Stimulated activated CD4-positive, alpha-beta T cell treated with anti-CD3 and anti-CD28 coated beads, Interleukin-1b, Interleukin-23, amount 100 ng/mL, for 1 hour (primary cell): ENCODE measurements around the gene FBXO9.
"Not testable (repeated sequence)": the region's sequence is repeated elsewhere in the genome, so short reads cannot be mapped to it uniquely, and the experiment has no call there.

ENCODE experiments used
- DNase-seq, 2 donors: peaks; one replicate each; pipeline ENCODE4 v3.0.0-alpha.2; 2020; ENCODE audit warnings: low read depth in 2 of 2

The FBXO9 gene

DNA sequence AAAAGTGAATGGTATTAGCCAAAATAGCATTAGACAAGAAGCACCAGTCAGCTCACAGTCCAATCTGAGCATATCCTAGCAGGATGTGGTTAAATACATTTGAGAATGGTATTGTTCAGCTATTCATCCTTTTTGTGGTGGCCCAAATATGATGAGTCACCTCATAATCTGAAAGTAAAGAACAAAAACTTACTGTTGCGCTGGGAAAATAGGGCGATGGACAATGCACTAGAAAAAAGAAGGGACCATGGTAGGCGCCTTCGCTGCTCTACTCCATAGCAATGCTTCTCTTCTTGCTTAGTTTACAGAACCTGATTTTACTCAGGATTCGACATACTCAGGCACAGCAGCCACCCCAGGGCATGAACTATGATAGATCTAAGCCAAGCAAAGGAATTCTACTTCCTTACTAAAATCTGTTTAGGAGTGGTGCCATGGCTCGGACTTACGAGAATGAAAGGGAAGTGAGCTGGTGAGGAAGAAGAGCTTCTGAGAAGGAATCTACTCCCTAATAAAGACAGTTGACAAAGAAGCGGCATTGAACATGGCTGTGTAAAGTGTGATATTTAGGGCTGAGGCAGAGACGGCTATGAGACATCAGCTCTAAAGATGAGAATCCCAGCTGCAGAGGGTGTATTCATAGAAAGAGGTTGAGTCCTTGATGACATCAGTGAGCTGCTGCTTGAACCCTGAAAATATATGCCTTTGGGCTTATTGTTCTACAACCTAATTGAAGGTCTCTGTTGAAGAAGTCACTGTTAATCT lies 16.6 kb upstream of the FBXO9 start:
- DNase-seq, result no peak

DNA sequence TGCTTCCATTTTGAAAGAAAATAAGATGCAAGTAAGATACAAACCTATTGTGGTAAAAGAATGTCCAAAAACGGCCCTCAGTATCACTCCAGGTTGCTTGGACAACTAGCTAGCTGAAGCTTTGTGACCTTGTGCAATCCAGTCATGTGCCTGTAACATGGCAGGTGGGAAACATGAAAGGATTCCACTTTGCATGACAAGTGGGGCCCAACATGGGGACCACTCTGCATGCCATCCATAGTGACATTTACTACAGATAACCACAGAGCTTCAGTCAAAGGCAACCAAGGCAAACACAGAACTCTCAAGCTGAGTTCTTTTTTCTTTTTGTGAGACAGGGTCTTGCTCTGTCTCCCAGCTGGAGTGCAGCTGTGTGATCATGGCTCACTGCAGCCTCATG lies 15.8 kb upstream of the FBXO9 start:
- no peak for DNase-seq

DNA sequence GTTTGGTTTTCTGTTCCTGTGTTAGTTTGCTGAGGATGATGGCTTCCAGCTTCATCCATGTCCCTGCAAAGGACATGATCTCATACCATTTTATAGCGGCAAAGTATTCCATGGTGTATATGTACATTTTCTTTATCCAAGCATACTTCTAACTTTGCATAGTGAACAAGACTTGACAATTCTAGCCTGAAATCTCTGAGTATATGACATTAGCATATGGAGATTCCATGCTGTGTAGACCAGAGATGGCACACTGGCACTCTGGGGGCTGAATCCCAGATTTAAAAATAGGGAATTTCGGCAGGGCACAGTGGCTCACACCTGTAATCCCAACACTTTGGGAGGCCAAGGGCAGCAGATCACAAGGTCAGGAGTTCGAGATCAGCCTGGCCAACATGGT lies 13.1 kb upstream of the FBXO9 start:
- not testable (repeated sequence) for DNase-seq

- no peak for DNase-seq
These were observed 10.7 kb upstream of the FBXO9 start for GRCh38 chr6:53054532-53054931.

DNA sequence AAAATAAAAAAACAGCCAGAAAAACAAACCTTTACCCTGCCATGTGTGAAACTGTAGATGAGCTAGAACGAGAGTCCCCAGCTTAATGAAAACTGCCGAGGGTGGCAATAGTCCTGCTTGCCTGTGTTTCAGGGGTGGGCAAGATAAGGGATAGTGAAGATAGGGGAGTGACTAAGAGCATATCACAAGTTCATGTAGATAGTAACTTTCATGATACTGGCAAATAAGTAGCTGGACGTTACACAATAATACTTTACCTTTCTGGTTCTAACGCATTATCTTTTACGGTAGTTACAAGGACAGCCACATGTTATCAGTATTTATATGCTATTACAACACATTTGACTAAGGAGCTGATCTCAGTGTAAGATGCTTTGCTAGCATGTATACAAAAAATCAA lies 9.3 kb upstream of the FBXO9 start:
- no peak for DNase-seq

DNA sequence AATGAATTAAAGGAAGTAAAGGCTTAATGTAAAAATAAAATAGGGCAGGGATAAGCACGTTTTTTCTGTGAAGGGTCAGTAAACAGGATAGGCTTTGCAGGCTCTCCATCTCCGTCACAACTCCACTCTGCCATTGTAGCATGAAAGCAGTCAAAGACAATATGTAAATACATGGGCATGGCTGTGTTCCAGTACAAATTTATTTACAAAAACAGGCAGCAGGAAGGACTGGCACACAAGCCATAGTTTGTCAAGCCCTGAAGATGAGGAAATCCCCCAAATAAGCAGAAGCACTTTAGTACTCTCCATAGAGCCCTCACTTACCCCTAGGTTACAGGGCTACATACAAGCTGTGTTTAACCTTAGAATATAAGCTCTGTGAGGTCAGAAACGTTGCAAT lies 8.9 kb upstream of the FBXO9 start:
- DNase-seq, result no peak

DNA sequence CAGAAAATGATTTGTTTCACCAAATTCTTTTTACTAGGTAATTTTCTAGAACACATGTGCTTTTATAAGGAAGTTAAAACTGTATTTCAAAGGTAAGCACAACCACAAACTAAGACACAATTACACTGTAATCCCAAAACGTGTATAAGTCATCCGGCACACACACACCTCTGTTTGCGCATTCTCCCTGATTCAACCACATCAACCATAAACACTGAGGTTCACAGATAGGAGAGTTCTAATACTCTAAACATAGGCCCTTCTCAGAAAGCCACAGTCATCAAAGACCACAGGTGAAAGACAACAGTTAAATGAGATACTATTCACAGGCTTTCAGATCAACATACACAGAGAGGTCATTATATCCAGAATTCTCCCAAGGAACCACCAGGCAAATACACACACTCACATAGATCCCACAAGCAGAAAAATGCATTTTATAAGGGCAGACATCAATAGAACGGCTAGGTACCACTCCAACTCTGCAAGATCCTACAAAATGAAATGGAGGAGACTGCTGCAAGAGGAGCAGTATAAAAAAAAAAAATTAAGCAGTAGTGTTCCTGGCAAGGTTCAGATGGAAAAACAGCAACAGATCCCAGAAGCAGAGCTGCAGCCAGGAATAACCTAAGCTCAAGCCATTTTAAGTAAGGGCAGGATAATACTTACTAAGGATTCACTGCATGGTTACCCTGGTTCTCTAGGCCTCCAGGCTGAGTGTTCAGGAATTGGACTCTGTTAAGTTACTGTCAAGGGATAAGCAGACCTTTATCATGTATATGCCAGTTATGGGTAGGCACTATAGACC lies 6.6 kb upstream of the FBXO9 start:
- DNase-seq, result no peak

- no peak for DNase-seq
These were observed 5.3 kb upstream of the FBXO9 start for GRCh38 chr6:53059648-53060589.

DNA sequence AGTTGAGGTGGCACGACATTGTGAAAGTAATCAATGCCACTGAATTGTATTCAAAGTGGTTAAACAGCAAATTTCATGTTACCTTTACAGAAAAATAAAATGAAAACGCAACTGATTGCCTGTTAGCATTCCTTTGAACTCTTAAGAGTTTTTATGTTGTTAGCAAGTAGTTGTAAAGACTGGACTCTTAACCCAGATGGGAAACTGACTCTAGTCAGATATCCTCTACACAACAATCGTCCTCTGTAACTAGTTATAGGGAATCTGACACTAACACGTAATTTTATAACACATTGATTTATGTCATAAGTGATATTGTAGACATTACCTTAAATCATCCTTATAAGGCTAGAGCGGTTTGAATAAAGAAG lies 3.0 kb upstream of the FBXO9 start:
- DNase-seq, result no peak

DNA sequence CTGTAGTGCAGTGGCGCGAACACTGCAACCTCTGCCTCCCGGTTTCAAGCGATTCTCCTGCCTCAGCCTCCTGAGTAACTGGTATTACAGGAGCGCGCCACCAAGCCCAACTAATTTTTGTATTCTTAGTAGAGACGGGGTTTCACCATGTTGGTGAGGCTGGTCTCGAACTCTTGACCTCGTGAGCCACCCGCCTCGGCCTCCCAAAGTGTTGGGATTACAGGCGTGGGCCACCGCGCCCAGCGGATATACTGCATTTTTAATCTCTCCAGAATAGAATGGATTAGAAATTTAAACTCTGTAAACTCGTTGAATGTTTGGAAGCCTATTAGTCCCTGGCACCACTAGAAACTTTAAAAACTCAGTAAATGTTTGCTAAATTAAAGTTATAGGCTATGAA lies 949 bp upstream of the FBXO9 start:
- not testable (repeated sequence) for DNase-seq

- peak; percentile 81 to 84 for DNase-seq
These were observed 408 bp upstream of the FBXO9 start for GRCh38 chr6:53064726-53065265.

- no peak for DNase-seq
These were observed 843 bp downstream of the FBXO9 start for GRCh38 chr6:53066077-53066417.

GRCh38 chr6:53066874-53067706 lies 1.9 kb downstream of the FBXO9 start:
- DNase-seq, result no peak

GRCh38 chr6:53067849-53068361 lies 2.7 kb downstream of the FBXO9 start:
- DNase-seq, result no peak

- DNase-seq, result no peak
These were observed 4.2 kb downstream of the FBXO9 start for GRCh38 chr6:53069427-53069826.

DNA sequence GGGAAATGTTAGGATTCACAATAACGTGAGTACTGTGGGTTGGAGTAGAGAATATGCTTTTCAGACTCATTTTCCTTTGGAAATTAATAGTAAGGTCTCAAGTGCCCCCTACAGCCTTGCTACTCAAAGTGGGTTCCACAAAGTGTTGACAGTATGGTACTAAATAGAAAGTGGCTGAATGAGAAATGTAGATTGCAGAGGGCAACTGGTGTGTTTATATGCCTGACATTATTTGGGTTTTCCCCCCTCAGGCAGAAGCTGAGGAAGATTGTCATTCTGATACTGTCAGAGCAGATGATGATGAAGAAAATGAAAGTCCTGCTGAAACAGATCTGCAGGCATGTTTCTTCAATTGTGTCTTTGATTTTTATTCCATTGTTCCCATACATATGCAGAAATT lies 5.6 kb downstream of the FBXO9 start:
- DNase-seq, result no peak

DNA sequence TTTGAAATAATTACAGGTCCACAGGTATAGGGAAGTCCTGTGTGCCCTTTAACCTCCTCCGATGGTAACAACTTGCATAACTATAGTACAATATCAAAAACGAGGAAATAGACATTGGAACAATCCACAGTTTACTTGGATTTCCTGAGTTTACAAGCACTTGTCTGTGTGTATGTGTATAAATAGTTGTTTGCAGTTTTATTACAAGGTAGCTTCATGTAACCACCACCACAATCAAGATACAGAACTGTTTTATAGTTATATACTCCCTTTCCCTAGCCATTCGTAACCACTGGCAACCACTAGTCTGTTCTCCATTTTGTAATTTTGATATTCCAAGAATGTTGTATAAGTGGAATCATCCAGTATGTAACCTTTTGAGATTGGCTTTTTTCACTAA lies 9.1 kb downstream of the FBXO9 start:
- no peak for DNase-seq

DNA sequence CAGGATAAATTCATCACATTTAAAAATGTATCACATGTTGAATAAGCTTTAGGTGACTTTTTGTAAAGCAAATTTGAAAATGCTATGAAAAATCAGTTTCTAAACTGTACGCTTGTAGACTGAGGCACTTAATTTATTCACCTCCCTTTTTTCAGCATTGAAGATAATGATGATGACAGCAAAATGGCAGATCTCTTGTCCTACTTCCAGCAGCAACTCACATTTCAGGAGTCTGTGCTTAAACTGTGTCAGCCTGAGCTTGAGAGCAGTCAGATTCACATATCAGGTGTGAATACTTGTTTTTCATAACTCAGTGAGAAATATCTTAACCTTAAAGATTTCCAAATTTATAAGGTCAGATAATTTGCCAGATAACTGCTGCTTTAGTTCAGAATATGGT lies 15.6 kb downstream of the FBXO9 start:
- DNase-seq, result no peak

DNA sequence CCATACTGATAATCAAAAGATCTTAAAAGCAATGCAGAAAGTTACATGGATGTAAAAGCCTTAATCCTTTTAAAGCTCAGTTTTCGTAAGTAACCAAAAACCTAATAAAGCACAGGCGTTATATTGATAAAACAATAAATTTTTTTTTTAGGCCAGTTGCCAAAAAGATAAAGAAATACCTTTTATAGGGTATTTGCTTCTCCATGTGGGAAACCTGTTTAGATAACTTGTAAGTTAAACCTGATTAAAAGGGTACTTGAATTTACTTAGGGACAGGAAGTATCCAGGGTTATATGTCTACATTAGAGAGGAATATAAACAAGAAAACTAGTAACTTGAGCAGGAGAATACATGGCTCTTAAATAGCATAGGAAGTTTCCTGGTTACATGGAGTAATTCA lies 21.1 kb downstream of the FBXO9 start:
- no peak for DNase-seq

DNA sequence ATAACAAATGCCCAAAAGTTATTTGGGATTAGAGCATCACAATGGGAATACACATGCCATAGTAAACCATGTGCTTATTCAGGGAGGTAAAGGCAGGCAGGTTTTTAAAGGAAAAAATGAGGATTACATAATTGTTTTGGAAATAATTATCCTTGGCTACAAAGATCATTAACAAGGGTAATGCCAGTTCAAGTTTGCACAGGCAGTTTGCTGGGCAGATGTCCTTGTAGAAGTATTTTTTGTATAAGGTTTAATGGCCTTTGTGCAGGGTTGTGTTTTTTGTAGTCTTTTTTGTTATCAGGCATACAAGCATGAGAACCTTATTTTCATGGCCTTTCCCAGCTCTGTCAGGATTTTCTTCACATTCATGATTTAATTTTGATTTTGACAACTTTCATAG lies 24.7 kb downstream of the FBXO9 start:
- DNase-seq, result no peak

GRCh38 chr6:53090576-53090975 lies 25.4 kb downstream of the FBXO9 start:
- no peak for DNase-seq
